K562 (cell line): ENCODE data around the gene KIAA0930. TPM values are rescaled to one million over a fixed set of nuclear protein-coding genes. Genes with fewer than 3 reads are reported as not detected.

ENCODE experiments used
- ATAC-seq: fragments of 200-7000 bp; cut with Tn5 transposase; 3 replicates; pipeline ENCODE4 v1.9.1; 2020; ENCODE audit warnings: moderate library complexity
- BruUV-seq: library from RNA; stranded (reverse); fragments of 400-500 nt; replicated peaks from 2 replicates; lab custom pipeline; 2021; lab: Mats Ljungman, UMichigan
- CTCF ChIA-PET: fragments of 300-600 bp; formaldehyde crosslinking; extraction: SDS; loops from one replicate; lab custom pipeline; 2021; ENCODE audit warnings: low intra/inter-chr PET ratio; lab: Yijun Ruan, JAX
- POLR2A ChIA-PET: fragments of 300-600, 350-650 bp; sonication (Branson Sonifier 250); formaldehyde crosslinking; extraction: SDS; loops from one replicate; lab custom pipeline; 2021; ENCODE audit warnings: antibody characterized with exemption, inconsistent platforms; lab: Yijun Ruan, JAX
- DNase-seq, 4 experiments: peaks; one replicate each; pipeline versions ENCODE4 v3.0.0 to v3.0.0-alpha.2; 2011 to 2018; ENCODE audit warnings: low spot score in 3 of 4, mixed read lengths in 3 of 4; ENCODE audit errors: extremely low read depth in 1 of 4
- FAIRE-seq: peaks from 2 replicates; lab custom pipeline; 2011; peaks lifted over from hg19 to GRCh38; lab: Jason Lieb, UNC
- H2AFZ ChIP-seq: 2 replicates; pipeline ENCODE4 v1.6.0; 2011; ENCODE audit warnings: low read depth, low read length, control low read depth, inconsistent platforms
- H3K27ac ChIP-seq: fragments of 200-600 bp; 3 replicates; pipeline ENCODE4 v1.8.0; 2011; ENCODE audit warnings: low read depth, mild to moderate bottlenecking, control low read depth, inconsistent platforms, low read length, moderate library complexity, mixed read lengths; ENCODE audit errors: extremely low read depth
- H3K27me3 ChIP-seq, 2 experiments: fragments of 300-600 bp in 1 of 2; 2 replicates in 1 of 2; 3 replicates in 1 of 2; pipeline versions ENCODE4 v1.6.0 to v1.8.0; 2011; ENCODE audit warnings: inconsistent platforms in 2 of 2, low read length in 2 of 2, mild to moderate bottlenecking in 1 of 2, mixed read lengths in 1 of 2, moderate library complexity in 1 of 2; ENCODE audit not compliant: control insufficient read depth in 2 of 2, insufficient read depth in 2 of 2
- H3K36me3 ChIP-seq: fragments of 300-600 bp; 3 replicates; pipeline ENCODE4 v1.8.0; 2011; ENCODE audit warnings: mild to moderate bottlenecking, low read length, inconsistent platforms; ENCODE audit not compliant: control insufficient read depth, insufficient read depth
- H3K4me1 ChIP-seq, 2 experiments: fragments of 200-600 bp in 1 of 2; replicated peaks in 1 of 2; 2 replicates in 1 of 2; 3 replicates in 1 of 2; pipeline versions ENCODE4 v1.5.1 to v1.8.0; 2011; ENCODE audit warnings: inconsistent platforms in 2 of 2, low read length in 2 of 2, mild to moderate bottlenecking in 1 of 2, mixed read lengths in 1 of 2, moderate library complexity in 1 of 2; ENCODE audit not compliant: control insufficient read depth in 2 of 2, insufficient read depth in 2 of 2
- H3K4me2 ChIP-seq: 2 replicates; pipeline ENCODE4 v1.6.1; 2011; ENCODE audit warnings: low read length, control low read depth, inconsistent platforms, mixed read lengths; ENCODE audit not compliant: insufficient read depth
- H3K4me3 ChIP-seq: fragments of 200-600 bp; sonication (generic), shearing (Covaris generic); 2 replicates; pipeline ENCODE4 v1.5.1; 2016; ENCODE audit warnings: control low read depth, inconsistent platforms
- H3K79me2 ChIP-seq: fragments of 200-600 bp; 3 replicates; pipeline ENCODE4 v1.8.0; 2011; ENCODE audit warnings: low read length, inconsistent platforms; ENCODE audit not compliant: control insufficient read depth, insufficient read depth
- H3K9ac ChIP-seq, 2 experiments: 2 replicates each; pipeline versions ENCODE4 v1.6.0 to v1.6.1; 2011; ENCODE audit warnings: low read depth in 2 of 2, low read length in 2 of 2, control low read depth in 1 of 2, inconsistent platforms in 1 of 2, mild to moderate bottlenecking in 1 of 2, mixed read lengths in 1 of 2; ENCODE audit not compliant: insufficient read depth in 1 of 2
- H3K9me1 ChIP-seq: one replicate; pipeline ENCODE4 v1.6.0; 2011; ENCODE audit warnings: inconsistent platforms, mild to moderate bottlenecking, low read length, moderate library complexity; ENCODE audit not compliant: control insufficient read depth, insufficient read depth
- H3K9me3 ChIP-seq: replicated peaks from 2 replicates; pipeline ENCODE4 v1.5.1; 2011; ENCODE audit warnings: low read depth, low read length, inconsistent platforms; ENCODE audit not compliant: control insufficient read depth, insufficient read depth
- H4K20me1 ChIP-seq: replicated peaks from 2 replicates; pipeline ENCODE4 v1.6.1; 2011; ENCODE audit warnings: low read length, inconsistent platforms, mixed read lengths; ENCODE audit not compliant: control insufficient read depth, insufficient read depth
- BRF1 ChIP-seq: IDR thresholded peaks from 3 replicates; pipeline ENCODE4 v1.6.1; 2011; ENCODE audit warnings: borderline replicate concordance, mild to moderate bottlenecking; ENCODE audit not compliant: insufficient read length; ENCODE audit errors: extremely low read depth
- CBX2 ChIP-seq: fragments of 200-600 bp; sonication (generic); IDR thresholded peaks from one replicate; pipeline ENCODE4 v1.6.1; 2012; ENCODE audit warnings: mild to moderate bottlenecking, low read length, inconsistent platforms; ENCODE audit not compliant: insufficient read depth, poor library complexity, severe bottlenecking
- CCNT2 ChIP-seq: IDR thresholded peaks from 2 replicates; pipeline ENCODE4 v1.6.1; 2011; ENCODE audit warnings: borderline replicate concordance, low read depth, mild to moderate bottlenecking, moderate library complexity, mixed read lengths, low read length; ENCODE audit not compliant: insufficient read length; ENCODE audit errors: extremely low read depth
- CXXC5 ChIP-seq: fragments of 250-450 bp; sonication (Bioruptor Pico); IDR thresholded peaks from 2 replicates; pipeline ENCODE4 v1.8.0; 2022; ENCODE audit warnings: inconsistent platforms, mild to moderate bottlenecking, moderate library complexity
- NR4A1 ChIP-seq, 2 experiments: fragments of 250-450 bp in 1 of 2; fragments of 450-650 bp in 1 of 2; sonication (Bioruptor Pico) in 1 of 2; IDR thresholded peaks; 2 replicates each; pipeline versions ENCODE4 v1.4.0 to v1.6.1; 2016 to 2020; ENCODE audit warnings: mild to moderate bottlenecking in 2 of 2, missing compliant biosample characterization in 1 of 2, missing genetic modification characterization in 1 of 2, moderate library complexity in 1 of 2
- PURB ChIP-seq: sonication (generic); formaldehyde crosslinking; IDR thresholded peaks from 2 replicates; pipeline ENCODE4 v1.9.0; 2021; ENCODE audit warnings: low read depth, mild to moderate bottlenecking, missing genetic modification reagents
- SNIP1 ChIP-seq: fragments of 450-650 bp; IDR thresholded peaks from 2 replicates; pipeline ENCODE4 v1.7.1; 2017; ENCODE audit warnings: low read depth, mild to moderate bottlenecking
- ZNF174 ChIP-seq: fragments of 250-450 bp; sonication (Bioruptor Pico); IDR thresholded peaks from 2 replicates; pipeline ENCODE4 v1.4.0; 2020; ENCODE audit warnings: mild to moderate bottlenecking
- ZNF707 ChIP-seq: fragments of 250-450 bp; sonication (Bioruptor Pico); conservative IDR thresholded peaks from 2 replicates; pipeline ENCODE4 v1.8.0; 2022; ENCODE audit warnings: inconsistent platforms, mild to moderate bottlenecking, moderate library complexity
- WGBS: fragments of 100-300 bp; shearing (Covaris generic); methylation state at CpG from one replicate; pipeline ENCODE4 v1.1.6; 2016; ENCODE audit warnings: low coverage, mixed read lengths; ENCODE audit not compliant: insufficient coverage; ENCODE audit errors: missing lambda C conversion rate; 5-methylcytosine and 5-hydroxymethylcytosine counted together
- in situ Hi-C: fragments of 300-500 bp; cut with MboI; formaldehyde crosslinking; loops from 4 replicates; pipeline ENCODE4 v1.15.0; 2018; ENCODE audit warnings: inconsistent platforms, mixed read lengths
- intact Hi-C: fragments of 100-400 bp; cut with micrococcal nuclease; formaldehyde crosslinking; loops from 2 replicates; pipeline ENCODE4 v1.14.2; 2022
- polyA plus RNA-seq, 8 experiments: library from polyadenylated mRNA; depleted of rRNA in 4 of 8; stranded (reverse) in 5 of 8; unstranded in 3 of 8; fragments of >200 nt; fragmentation: Nextera tagmentation in 2 of 8; fragmentation: Illumina TruSeq in 1 of 8; extraction: Ambion mirVana in 2 of 8; extraction: Trizol in 1 of 8; gene quantifications; 2 replicates each; pipeline versions ENCODE4 v1.2.1 to v1.2.3, GENCODE V29; 2011 to 2014; ENCODE audit warnings: inconsistent platforms in 1 of 8, missing spikeins in 1 of 8
- total RNA-seq, 7 experiments: library from RNA; depleted of rRNA in 6 of 7; stranded (reverse); fragments of >200 nt in 6 of 7; fragmentation: Illumina TruSeq in 2 of 7; extraction: Trizol in 2 of 7; gene quantifications; 2 replicates each; pipeline versions ENCODE4 v1.2.1 to v1.2.3, GENCODE V29; 2011 to 2021; ENCODE audit warnings: low replicate concordance in 1 of 7
- TF ChIP-seq, protein P1 (sequence below): fragments of 200-800 bp; sonication (Bioruptor generic); IDR thresholded peaks from 2 replicates; pipeline ENCODE4 v1.6.1; 2017; ENCODE audit warnings: missing genetic modification characterization, missing compliant biosample characterization
- TF ChIP-seq, protein P2 (sequence below): fragments of 150-350 bp; IDR thresholded peaks from 2 replicates; pipeline ENCODE4 v1.6.1; 2014; ENCODE audit warnings: low read depth, mild to moderate bottlenecking, low read length, borderline replicate concordance
- TF ChIP-seq, protein P3 (sequence below): fragments of 250-450 bp; sonication (Bioruptor Pico); IDR thresholded peaks from 2 replicates; pipeline ENCODE4 v1.4.0; 2020

Gene KIAA0930
- total and polyA plus RNA-seq, 9 of the 15 experiments (the other 6 are each of a cell fraction or from before 2014, with no cell fraction given), result 0.24 to 12.1 (median 6.4) TPM

DNA sequence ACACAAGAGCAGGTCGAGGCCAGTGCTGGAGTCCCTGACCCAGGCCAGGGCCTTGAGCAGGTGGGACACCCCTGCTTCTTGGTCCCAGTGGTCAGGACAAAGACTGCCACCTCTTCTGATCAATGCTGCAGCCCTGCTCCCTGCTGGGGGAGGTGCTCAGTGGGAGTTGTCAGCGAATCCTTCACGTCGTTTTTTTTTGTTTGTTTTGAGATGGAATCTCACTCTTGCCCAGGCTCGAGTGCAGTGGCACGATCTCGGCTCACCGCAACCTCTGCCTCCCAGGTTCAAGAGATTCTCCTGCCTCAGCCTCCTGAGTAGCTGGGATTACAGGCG is 42.3 kb downstream of the KIAA0930 start:
- Histone ChIP-seq H3K9me3 (no peaks in the 10 kb centered on the region), H3K27me3 (no peaks in the 10 kb centered on the region), H3K9me1 (peaks cover 6% of the 10 kb centered on the region), H3K4me3 (no peak overlapping the region), H3K36me3 (no peaks in the 10 kb centered on the region), H3K9ac (no peak overlapping the region; a peak in 1 of 4 replicates), H2AFZ (no peak overlapping the region), H3K4me2 (no peak overlapping the region), H3K79me2 (no peaks in the 10 kb centered on the region), H3K27ac (no peak overlapping the region), H4K20me1 (no peaks in the 10 kb centered on the region; the same call in 1 of the 2 replicates), H3K4me1 (peaks cover under 1 to 38% of the 10 kb centered on the region in 2 experiments; a peak in 2 of 5 replicates)
- WGBS, result 4% methylated on average over 4 of the region's 9 CpGs
- in situ Hi-C loops, result loop anchor here (10.0 kb wide), 2 partner anchors 84 to 1506 kb away; no protein-coding TSS in a partner anchor
- BruUV-seq, result no TSS peak
- intact Hi-C loops, result no loop called here
- TF ChIP-seq, protein P1, sequence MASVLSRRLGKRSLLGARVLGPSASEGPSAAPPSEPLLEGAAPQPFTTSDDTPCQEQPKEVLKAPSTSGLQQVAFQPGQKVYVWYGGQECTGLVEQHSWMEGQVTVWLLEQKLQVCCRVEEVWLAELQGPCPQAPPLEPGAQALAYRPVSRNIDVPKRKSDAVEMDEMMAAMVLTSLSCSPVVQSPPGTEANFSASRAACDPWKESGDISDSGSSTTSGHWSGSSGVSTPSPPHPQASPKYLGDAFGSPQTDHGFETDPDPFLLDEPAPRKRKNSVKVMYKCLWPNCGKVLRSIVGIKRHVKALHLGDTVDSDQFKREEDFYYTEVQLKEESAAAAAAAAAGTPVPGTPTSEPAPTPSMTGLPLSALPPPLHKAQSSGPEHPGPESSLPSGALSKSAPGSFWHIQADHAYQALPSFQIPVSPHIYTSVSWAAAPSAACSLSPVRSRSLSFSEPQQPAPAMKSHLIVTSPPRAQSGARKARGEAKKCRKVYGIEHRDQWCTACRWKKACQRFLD (CRISPR knock-in tag), result no peak
- TF ChIP-seq PURB (CRISPR knock-in tag), result no peak
- TF ChIP-seq ZNF174 (CRISPR knock-in tag), result no peak
- no peak for TF ChIP-seq CBX2
- no peak for TF ChIP-seq SNIP1
- TF ChIP-seq, protein P2, sequence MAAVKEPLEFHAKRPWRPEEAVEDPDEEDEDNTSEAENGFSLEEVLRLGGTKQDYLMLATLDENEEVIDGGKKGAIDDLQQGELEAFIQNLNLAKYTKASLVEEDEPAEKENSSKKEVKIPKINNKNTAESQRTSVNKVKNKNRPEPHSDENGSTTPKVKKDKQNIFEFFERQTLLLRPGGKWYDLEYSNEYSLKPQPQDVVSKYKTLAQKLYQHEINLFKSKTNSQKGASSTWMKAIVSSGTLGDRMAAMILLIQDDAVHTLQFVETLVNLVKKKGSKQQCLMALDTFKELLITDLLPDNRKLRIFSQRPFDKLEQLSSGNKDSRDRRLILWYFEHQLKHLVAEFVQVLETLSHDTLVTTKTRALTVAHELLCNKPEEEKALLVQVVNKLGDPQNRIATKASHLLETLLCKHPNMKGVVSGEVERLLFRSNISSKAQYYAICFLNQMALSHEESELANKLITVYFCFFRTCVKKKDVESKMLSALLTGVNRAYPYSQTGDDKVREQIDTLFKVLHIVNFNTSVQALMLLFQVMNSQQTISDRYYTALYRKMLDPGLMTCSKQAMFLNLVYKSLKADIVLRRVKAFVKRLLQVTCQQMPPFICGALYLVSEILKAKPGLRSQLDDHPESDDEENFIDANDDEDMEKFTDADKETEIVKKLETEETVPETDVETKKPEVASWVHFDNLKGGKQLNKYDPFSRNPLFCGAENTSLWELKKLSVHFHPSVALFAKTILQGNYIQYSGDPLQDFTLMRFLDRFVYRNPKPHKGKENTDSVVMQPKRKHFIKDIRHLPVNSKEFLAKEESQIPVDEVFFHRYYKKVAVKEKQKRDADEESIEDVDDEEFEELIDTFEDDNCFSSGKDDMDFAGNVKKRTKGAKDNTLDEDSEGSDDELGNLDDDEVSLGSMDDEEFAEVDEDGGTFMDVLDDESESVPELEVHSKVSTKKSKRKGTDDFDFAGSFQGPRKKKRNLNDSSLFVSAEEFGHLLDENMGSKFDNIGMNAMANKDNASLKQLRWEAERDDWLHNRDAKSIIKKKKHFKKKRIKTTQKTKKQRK, result no peak
- TF ChIP-seq ZNF707 (CRISPR knock-in tag), result no peak
- TF ChIP-seq, protein P3, sequence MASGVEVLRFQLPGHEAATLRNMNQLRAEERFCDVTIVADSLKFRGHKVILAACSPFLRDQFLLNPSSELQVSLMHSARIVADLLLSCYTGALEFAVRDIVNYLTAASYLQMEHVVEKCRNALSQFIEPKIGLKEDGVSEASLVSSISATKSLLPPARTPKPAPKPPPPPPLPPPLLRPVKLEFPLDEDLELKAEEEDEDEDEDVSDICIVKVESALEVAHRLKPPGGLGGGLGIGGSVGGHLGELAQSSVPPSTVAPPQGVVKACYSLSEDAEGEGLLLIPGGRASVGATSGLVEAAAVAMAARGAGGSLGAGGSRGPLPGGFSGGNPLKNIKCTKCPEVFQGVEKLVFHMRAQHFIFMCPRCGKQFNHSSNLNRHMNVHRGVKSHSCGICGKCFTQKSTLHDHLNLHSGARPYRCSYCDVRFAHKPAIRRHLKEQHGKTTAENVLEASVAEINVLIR (CRISPR knock-in tag), result no peak
- no peak for TF ChIP-seq CXXC5 (CRISPR knock-in tag)
- TF ChIP-seq BRF1, result no peak
- TF ChIP-seq NR4A1 (CRISPR knock-in tag; IDR thresholded peaks at IDR 0.05), result no peak
- TF ChIP-seq NR4A1 (tag; IDR thresholded peaks at IDR 0.05), result no peak
- no peak for TF ChIP-seq CCNT2
- ATAC-seq, result peak; percentile 47; the same call in 2 of the 3 replicates
- DNase-seq, result no peak
- ChIA-PET CTCF (no interaction called here), POLR2A (no interaction called here)
- no peak for FAIRE-seq
